HEK293 (cell line): ENCODE results near the gene RPL35A.

Experiments used
- CTCF ChIA-PET: fragments of 350-600 bp; formaldehyde crosslinking; extraction: SDS; loops from one replicate; lab custom pipeline; 2021; ENCODE audit warnings: antibody characterized with exemption; lab: Yijun Ruan, JAX
- POLR2A ChIA-PET: fragments of 300-600 bp; formaldehyde crosslinking; extraction: SDS; loops from one replicate; lab custom pipeline; 2020; ENCODE audit warnings: antibody characterized with exemption, inconsistent platforms; lab: Yijun Ruan, JAX
- H3K27ac ChIP-seq: fragments of 200-500 bp; sonication (Bioruptor generic); 2 replicates; pipeline ENCODE4 v1.5.1; 2014; ENCODE audit warnings: low read depth, low read length, control low read depth, inconsistent platforms; ENCODE audit errors: extremely low read depth
- H3K36me3 ChIP-seq, 2 experiments: fragments of 200-500 bp in 1 of 2; sonication (Bioruptor generic) in 1 of 2; 1 replicate in 1 of 2; 2 replicates in 1 of 2; pipeline ENCODE4 v1.5.1; 2014 to 2017; ENCODE audit warnings: inconsistent platforms in 2 of 2, low read length in 2 of 2; ENCODE audit not compliant: control insufficient read depth in 2 of 2, insufficient read depth in 1 of 2
- H3K4me1 ChIP-seq: fragments of 200-500 bp; sonication (Bioruptor generic); 2 replicates; pipeline ENCODE4 v1.5.1; 2014; ENCODE audit warnings: mild to moderate bottlenecking, low read length, inconsistent platforms; ENCODE audit not compliant: control insufficient read depth, insufficient read depth
- H3K4me3 ChIP-seq: 2 replicates; pipeline ENCODE4 v1.5.1; 2011; ENCODE audit warnings: low read depth, mild to moderate bottlenecking, control low read depth, low read length, moderate library complexity
- H3K9me3 ChIP-seq: fragments of 200-500 bp; sonication (Bioruptor generic); 2 replicates; pipeline ENCODE4 v1.5.1; 2014; ENCODE audit warnings: low read depth, low read length, inconsistent platforms; ENCODE audit not compliant: control insufficient read depth, insufficient read depth
- FEZF1 ChIP-seq: fragments of 450-650 bp; formaldehyde crosslinking; IDR thresholded peaks from 2 replicates; pipeline ENCODE4 v1.5.1; 2016; ENCODE audit warnings: missing biosample characterization, missing genetic modification characterization
- ZBTB11 ChIP-seq: fragments of 450-650 bp; formaldehyde crosslinking; conservative IDR thresholded peaks from 2 replicates; pipeline ENCODE4 v1.5.1; 2016; ENCODE audit warnings: low read depth, missing biosample characterization, missing genetic modification characterization
- ZFP69B ChIP-seq: fragments of 450-650 bp; formaldehyde crosslinking; IDR thresholded peaks from 2 replicates; pipeline ENCODE4 v1.5.1; 2016; ENCODE audit warnings: missing biosample characterization, missing genetic modification characterization
- ZNF112 ChIP-seq: fragments of 450-650 bp; formaldehyde crosslinking; IDR thresholded peaks from 2 replicates; pipeline ENCODE4 v1.5.0; 2017; ENCODE audit warnings: missing biosample characterization, missing genetic modification characterization
- ZNF133 ChIP-seq: fragments of 450-650 bp; formaldehyde crosslinking; IDR thresholded peaks from 2 replicates; pipeline ENCODE4 v1.5.1; 2016; ENCODE audit warnings: missing biosample characterization, missing genetic modification characterization
- ZNF19 ChIP-seq: fragments of 450-650 bp; formaldehyde crosslinking; IDR thresholded peaks from 2 replicates; pipeline ENCODE4; 2016; ENCODE audit warnings: missing biosample characterization, missing genetic modification characterization, low read depth
- ZNF341 ChIP-seq: fragments of 450-650 bp; formaldehyde crosslinking; IDR thresholded peaks from 2 replicates; pipeline ENCODE4; 2016; ENCODE audit warnings: low read depth, missing biosample characterization, missing genetic modification characterization
- ZNF37A ChIP-seq: fragments of 450-650 bp; IDR thresholded peaks from 2 replicates; pipeline ENCODE4 v1.5.1; 2018; ENCODE audit warnings: missing biosample characterization, missing genetic modification characterization
- ZNF473 ChIP-seq: fragments of 450-650 bp; formaldehyde crosslinking; IDR thresholded peaks from 2 replicates; pipeline ENCODE4 v1.5.1; 2017; ENCODE audit warnings: missing biosample characterization, missing genetic modification characterization
- ZNF48 ChIP-seq: fragments of 450-650 bp; formaldehyde crosslinking; IDR thresholded peaks from 2 replicates; pipeline ENCODE4 v1.5.1; 2016; ENCODE audit warnings: missing biosample characterization, missing genetic modification characterization
- ZNF488 ChIP-seq: fragments of 450-650 bp; formaldehyde crosslinking; IDR thresholded peaks from 2 replicates; pipeline ENCODE4 v1.5.1; 2016; ENCODE audit warnings: missing biosample characterization, missing genetic modification characterization
- ZNF521 ChIP-seq: fragments of 450-650 bp; formaldehyde crosslinking; IDR thresholded peaks from 2 replicates; pipeline ENCODE4 v1.5.1; 2017; ENCODE audit warnings: missing biosample characterization, mild to moderate bottlenecking, missing genetic modification characterization
- ZNF548 ChIP-seq: fragments of 450-650 bp; formaldehyde crosslinking; IDR thresholded peaks from 2 replicates; pipeline ENCODE4 v1.5.1; 2016; ENCODE audit warnings: missing biosample characterization, missing genetic modification characterization
- ZNF558 ChIP-seq: fragments of 450-650 bp; formaldehyde crosslinking; IDR thresholded peaks from 2 replicates; pipeline ENCODE4 v1.5.1; 2016; ENCODE audit warnings: missing biosample characterization, missing genetic modification characterization
- ZNF600 ChIP-seq: fragments of 450-650 bp; formaldehyde crosslinking; IDR thresholded peaks from 2 replicates; pipeline ENCODE4 v1.5.1; 2016; ENCODE audit warnings: missing biosample characterization, missing genetic modification characterization
- ZNF664 ChIP-seq: fragments of 450-650 bp; formaldehyde crosslinking; IDR thresholded peaks from 2 replicates; pipeline ENCODE4 v1.5.1; 2016; ENCODE audit warnings: missing biosample characterization, missing genetic modification characterization
- ZSCAN23 ChIP-seq: fragments of 450-650 bp; formaldehyde crosslinking; IDR thresholded peaks from 2 replicates; pipeline ENCODE4 v1.5.1; 2016; ENCODE audit warnings: missing biosample characterization, missing genetic modification characterization
- ZXDB ChIP-seq: fragments of 450-650 bp; formaldehyde crosslinking; IDR thresholded peaks from 2 replicates; pipeline ENCODE4 v1.5.1; 2016; ENCODE audit warnings: missing biosample characterization, missing genetic modification characterization
- TF ChIP-seq, protein P1 (sequence below): fragments of 450-650 bp; formaldehyde crosslinking; IDR thresholded peaks from 2 replicates; pipeline ENCODE4 v1.5.0; 2017; ENCODE audit warnings: missing biosample characterization, missing genetic modification characterization, borderline replicate concordance

Gene RPL35A

GRCh38 chr3:197953881-197954280, 3.9 kb downstream of the RPL35A start:
- peaks cover 41 to 64% of the 10 kb centered on the region in 2 experiments for H3K36me3 ChIP-seq
- ChIA-PET CTCF (interaction anchor here (1.1 kb wide), 1 partner anchor 11 kb away, joined by 3 read pairs; no protein-coding TSS in a partner anchor), POLR2A (no interaction called here)
- TF ChIP-seq ZNF600 (tag by site-specific recombination) = peak; percentile 58
- TF ChIP-seq ZNF488 (tag by site-specific recombination) = no peak
- H3K4me3 ChIP-seq = no peak overlapping the region
- H3K27ac ChIP-seq = no peak overlapping the region
- H3K4me1 ChIP-seq = no peaks in the 10 kb centered on the region
- H3K9me3 ChIP-seq = no peaks in the 10 kb centered on the region

GRCh38 chr3:197955892-197956477, 6.0 kb downstream of the RPL35A start:
- TF ChIP-seq ZNF521 (tag by site-specific recombination) (no peak), ZXDB (tag by site-specific recombination) (no peak), ZNF19 (tag by site-specific recombination) (no peak), ZNF664 (tag by site-specific recombination) (no peak), ZNF548 (tag by site-specific recombination) (no peak), FEZF1 (no peak), ZSCAN23 (tag by site-specific recombination) (no peak), ZNF112 (tag by site-specific recombination) (no peak), ZFP69B (tag by site-specific recombination) (no peak), ZNF48 (tag by site-specific recombination) (no peak), ZNF558 (tag by site-specific recombination) (no peak), ZNF473 (tag by site-specific recombination) (no peak), ZNF133 (tag by site-specific recombination) (no peak), ZBTB11 (no peak), ZNF37A (tag by site-specific recombination) (no peak), ZNF341 (tag by site-specific recombination) (no peak), ZNF600 (tag by site-specific recombination) (no peak)
- TF ChIP-seq, protein P1, sequence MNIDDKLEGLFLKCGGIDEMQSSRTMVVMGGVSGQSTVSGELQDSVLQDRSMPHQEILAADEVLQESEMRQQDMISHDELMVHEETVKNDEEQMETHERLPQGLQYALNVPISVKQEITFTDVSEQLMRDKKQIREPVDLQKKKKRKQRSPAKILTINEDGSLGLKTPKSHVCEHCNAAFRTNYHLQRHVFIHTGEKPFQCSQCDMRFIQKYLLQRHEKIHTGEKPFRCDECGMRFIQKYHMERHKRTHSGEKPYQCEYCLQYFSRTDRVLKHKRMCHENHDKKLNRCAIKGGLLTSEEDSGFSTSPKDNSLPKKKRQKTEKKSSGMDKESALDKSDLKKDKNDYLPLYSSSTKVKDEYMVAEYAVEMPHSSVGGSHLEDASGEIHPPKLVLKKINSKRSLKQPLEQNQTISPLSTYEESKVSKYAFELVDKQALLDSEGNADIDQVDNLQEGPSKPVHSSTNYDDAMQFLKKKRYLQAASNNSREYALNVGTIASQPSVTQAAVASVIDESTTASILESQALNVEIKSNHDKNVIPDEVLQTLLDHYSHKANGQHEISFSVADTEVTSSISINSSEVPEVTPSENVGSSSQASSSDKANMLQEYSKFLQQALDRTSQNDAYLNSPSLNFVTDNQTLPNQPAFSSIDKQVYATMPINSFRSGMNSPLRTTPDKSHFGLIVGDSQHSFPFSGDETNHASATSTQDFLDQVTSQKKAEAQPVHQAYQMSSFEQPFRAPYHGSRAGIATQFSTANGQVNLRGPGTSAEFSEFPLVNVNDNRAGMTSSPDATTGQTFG (tag by site-specific recombination) = no peak
- H3K4me3 ChIP-seq = no peak overlapping the region
- no peaks in the 10 kb centered on the region for H3K4me1 ChIP-seq
- ChIA-PET POLR2A (interaction anchor here (0.7 kb wide), 1 partner anchor 57 kb away, joined by 4 read pairs; no protein-coding TSS in a partner anchor), CTCF (interaction anchor here (0.6 kb wide), 1 partner anchor 1088 kb away, joined by 3 read pairs; no protein-coding TSS in a partner anchor)
- H3K27ac ChIP-seq = no peak overlapping the region
- no peaks in the 10 kb centered on the region for H3K9me3 ChIP-seq
- peaks cover 41 to 57% of the 10 kb centered on the region in 2 experiments for H3K36me3 ChIP-seq
